ENCODE measurements around the gene RNASE11.

DNA sequence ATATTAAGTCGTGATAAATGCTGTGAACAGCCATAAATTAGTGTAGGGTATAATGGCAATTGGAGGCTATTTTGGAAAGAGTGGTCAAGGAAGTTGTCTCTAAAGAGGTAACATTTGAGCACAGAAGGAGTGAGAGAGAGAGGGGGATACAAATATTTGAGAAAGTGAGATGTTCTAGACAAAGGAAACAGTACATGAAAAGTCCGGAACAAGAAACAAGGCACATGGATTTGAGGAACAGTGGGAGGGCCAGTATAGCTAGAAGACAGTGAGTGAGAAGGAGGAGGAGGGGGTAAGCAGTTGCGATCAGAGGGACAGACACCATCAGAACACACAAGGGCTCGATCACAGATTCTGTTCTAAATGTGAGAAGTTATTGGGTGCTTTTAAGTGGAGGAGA lies 23.5 kb upstream of the RNASE11 start:
- TF ChIP-seq, protein P1, sequence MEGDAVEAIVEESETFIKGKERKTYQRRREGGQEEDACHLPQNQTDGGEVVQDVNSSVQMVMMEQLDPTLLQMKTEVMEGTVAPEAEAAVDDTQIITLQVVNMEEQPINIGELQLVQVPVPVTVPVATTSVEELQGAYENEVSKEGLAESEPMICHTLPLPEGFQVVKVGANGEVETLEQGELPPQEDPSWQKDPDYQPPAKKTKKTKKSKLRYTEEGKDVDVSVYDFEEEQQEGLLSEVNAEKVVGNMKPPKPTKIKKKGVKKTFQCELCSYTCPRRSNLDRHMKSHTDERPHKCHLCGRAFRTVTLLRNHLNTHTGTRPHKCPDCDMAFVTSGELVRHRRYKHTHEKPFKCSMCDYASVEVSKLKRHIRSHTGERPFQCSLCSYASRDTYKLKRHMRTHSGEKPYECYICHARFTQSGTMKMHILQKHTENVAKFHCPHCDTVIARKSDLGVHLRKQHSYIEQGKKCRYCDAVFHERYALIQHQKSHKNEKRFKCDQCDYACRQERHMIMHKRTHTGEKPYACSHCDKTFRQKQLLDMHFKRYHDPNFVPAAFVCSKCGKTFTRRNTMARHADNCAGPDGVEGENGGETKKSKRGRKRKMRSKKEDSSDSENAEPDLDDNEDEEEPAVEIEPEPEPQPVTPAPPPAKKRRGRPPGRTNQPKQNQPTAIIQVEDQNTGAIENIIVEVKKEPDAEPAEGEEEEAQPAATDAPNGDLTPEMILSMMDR (IDR thresholded peaks at IDR 0.05), result no peak
- TF ChIP-seq POLR2A (IDR thresholded peaks at IDR 0.05; ENCODE audit: low read depth) (no peak), EP300 (IDR thresholded peaks at IDR 0.05) (no peak), POLR2AphosphoS5 (IDR thresholded peaks at IDR 0.05) (no peak)
